ENCODE measurements around the gene ID1. TPM values are rescaled to one million over a fixed set of nuclear protein-coding genes. Genes with fewer than 3 reads are reported as not detected.
A peak's percentile ranks its signal among the peaks of the same experiment; 100 is the strongest.
"Not testable (repeated sequence)": the region's sequence is repeated elsewhere in the genome, so short reads cannot be mapped to it uniquely, and the experiment has no call there.

ID1 gene
- total and polyA plus RNA-seq, 8 donors, result 168 to 585 (median 364) TPM

- TF ChIP-seq EP300 (IDR thresholded peaks at IDR 0.05), result no peak
- TF ChIP-seq POLR2A (IDR thresholded peaks at IDR 0.05), result no peak
- TF ChIP-seq CTCF (IDR thresholded peaks at IDR 0.05), result no peak
- TF ChIP-seq POLR2AphosphoS5 (IDR thresholded peaks at IDR 0.05), result no peak
- Histone ChIP-seq H3K4me3 (no peak overlapping the region), H3K36me3 (no peaks in the 10 kb centered on the region), H3K4me1 (peaks cover 2 to 17% (median 9%) of the 10 kb centered on the region in 4 donors), H3K9me3 (no peaks in the 10 kb centered on the region), H3K27ac (no peak overlapping the region), H3K27me3 (no peaks in the 10 kb centered on the region)
- no peak for DNase-seq
- WGBS, 5 donors, result 76 to 88% (median 85%) methylated on average over 6 of the region's 6 CpGs
- intact Hi-C loops (cut with DNase I; ENCODE audit: low total_unique reads), result no loop called here
These were observed 12.5 kb downstream of the ID1 start for GRCh38 chr20:31617432-31618104.

- intact Hi-C loops (cut with DNase I; ENCODE audit: low total_unique reads), result no loop called here
- no peaks in the 10 kb centered on the region for H3K9me3 ChIP-seq
- 79 to 87% (median 83%) methylated on average over 3 of the region's 3 CpGs for WGBS, 5 donors
- no peak for DNase-seq
- peaks cover 0 to 18% (median 7%) of the 10 kb centered on the region in 4 donors for H3K4me1 ChIP-seq
- H3K4me3 ChIP-seq, result no peak overlapping the region
- H3K27ac ChIP-seq, result no peak overlapping the region
- TF ChIP-seq POLR2A (IDR thresholded peaks at IDR 0.05) (no peak), POLR2AphosphoS5 (IDR thresholded peaks at IDR 0.05) (no peak), CTCF (IDR thresholded peaks at IDR 0.05) (no peak), EP300 (IDR thresholded peaks at IDR 0.05) (no peak)
- no peaks in the 10 kb centered on the region for H3K27me3 ChIP-seq
- no peaks in the 10 kb centered on the region for H3K36me3 ChIP-seq
These were observed 15.2 kb downstream of the ID1 start for GRCh38 chr20:31620246-31620645.

- WGBS, 5 donors, result 93 to 97% (median 96%) methylated on average over 6 of the region's 6 CpGs
- intact Hi-C loops (cut with DNase I; ENCODE audit: low total_unique reads); H3K4me3 ChIP-seq; H3K36me3 ChIP-seq; DNase-seq; H3K27me3 ChIP-seq; H3K9me3 ChIP-seq: not testable (repeated sequence)
- Histone ChIP-seq H3K27ac (peak overlapping the region; percentile 56 to 79 (median 63)), H3K4me1 (peaks cover 0 to 18% (median 7%) of the 10 kb centered on the region in 4 donors)
These were observed 18.0 kb downstream of the ID1 start for GRCh38 chr20:31623123-31623505.

GRCh38 chr20:31626534-31626933 lies 21.4 kb downstream of the ID1 start:
- H3K27ac ChIP-seq; H3K4me3 ChIP-seq; H3K9me3 ChIP-seq; H3K27me3 ChIP-seq; H3K36me3 ChIP-seq; intact Hi-C loops (cut with DNase I; ENCODE audit: low total_unique reads): not testable (repeated sequence)
- peaks cover 0 to 18% (median 7%) of the 10 kb centered on the region in 4 donors for H3K4me1 ChIP-seq
- 84 to 93% (median 92%) methylated on average over 8 of the region's 8 CpGs for whole genome bisulfite sequencing, 5 donors
- DNase-seq, result peak in 1 of 2 donors; percentile 36

GRCh38 chr20:31628057-31628456 lies 23.0 kb downstream of the ID1 start:
- H3K27me3 ChIP-seq; H3K4me3 ChIP-seq; DNase-seq; H3K27ac ChIP-seq; intact Hi-C loops (cut with DNase I; ENCODE audit: low total_unique reads); H3K36me3 ChIP-seq; H3K4me1 ChIP-seq; H3K9me3 ChIP-seq: not testable (repeated sequence)
- WGBS, 5 donors, result 61 to 79% (median 71%) methylated on average over 2 of the region's 2 CpGs

GRCh38 chr20:31630187-31630790 lies 25.2 kb downstream of the ID1 start:
- H3K27me3 ChIP-seq, result no peaks in the 10 kb centered on the region
- H3K27ac ChIP-seq, result no peak overlapping the region
- DNase-seq, result peak in 1 of 2 donors; percentile 91
- no peaks in the 10 kb centered on the region for H3K4me1 ChIP-seq
- 45 to 63% (median 50%) methylated on average over 2 of the region's 2 CpGs for WGBS, 5 donors
- TF ChIP-seq CTCF (IDR thresholded peaks at IDR 0.05) (no peak), POLR2A (IDR thresholded peaks at IDR 0.05) (no peak), POLR2AphosphoS5 (IDR thresholded peaks at IDR 0.05) (no peak), EP300 (IDR thresholded peaks at IDR 0.05) (no peak)
- no peaks in the 10 kb centered on the region for H3K36me3 ChIP-seq
- intact Hi-C loops (cut with DNase I; ENCODE audit: low total_unique reads), result no loop called here
- H3K4me3 ChIP-seq, result no peak overlapping the region
- H3K9me3 ChIP-seq, result no peaks in the 10 kb centered on the region

All from stomach (tissue), 9 donors.